Upper lobe of left lung (tissue), 6 donors: ENCODE results near the gene RRP1B. TPM values are rescaled to one million over a fixed set of nuclear protein-coding genes. Genes with fewer than 3 reads are reported as not detected.

Experiments
- ATAC-seq, 2 donors: fragments of 200-7000 bp; cut with Tn5 transposase; one replicate each; pipeline ENCODE4 v1.9.1; 2022; ENCODE audit warnings: mild to moderate bottlenecking in 2 of 2, moderate library complexity in 2 of 2; ENCODE audit not compliant: low FRiP score in 2 of 2
- DNase-seq, 2 donors: peaks; one replicate each; pipeline ENCODE4 v3.0.0-alpha.2; 2019 to 2020
- H3K27ac ChIP-seq, 4 donors: fragments of 200-600 bp; sonication (generic); one replicate each; pipeline ENCODE4 v1.5.1; 2016 to 2019
- H3K27me3 ChIP-seq, 4 donors: fragments of 200-600 bp; sonication (generic); one replicate each; pipeline ENCODE4 v1.5.1; 2017 to 2019
- H3K36me3 ChIP-seq, 4 donors: fragments of 200-600 bp; sonication (generic); one replicate each; pipeline ENCODE4 v1.5.1; 2016 to 2019
- H3K4me1 ChIP-seq, 4 donors: fragments of 200-600 bp; sonication (generic); one replicate each; pipeline ENCODE4 v1.5.1; 2018 to 2019
- H3K4me3 ChIP-seq, 4 donors: fragments of 200-600 bp; sonication (generic); one replicate each; pipeline ENCODE4 v1.5.1; 2017 to 2019; ENCODE audit warnings: mild to moderate bottlenecking in 2 of 4, moderate library complexity in 1 of 4
- H3K9me3 ChIP-seq, 4 donors: fragments of 200-600 bp; sonication (generic); one replicate each; pipeline ENCODE4 v1.5.1; 2018 to 2019
- EP300 ChIP-seq, 4 donors: sonication (generic); formaldehyde crosslinking; IDR thresholded peaks; one replicate each; pipeline ENCODE4 v1.5.1; 2017; ENCODE audit warnings: antibody characterized with exemption in 4 of 4, control low read depth in 2 of 4
- POLR2A ChIP-seq, 4 donors: fragments of 450-650 bp; IDR thresholded peaks; one replicate each; pipeline ENCODE4 v1.5.1; 2016 to 2017; ENCODE audit warnings: antibody characterized with exemption in 4 of 4, mild to moderate bottlenecking in 2 of 4
- POLR2AphosphoS5 ChIP-seq, 2 donors: sonication (generic); formaldehyde crosslinking; IDR thresholded peaks; one replicate each; pipeline ENCODE4 v1.5.1; 2017; ENCODE audit warnings: antibody characterized with exemption in 2 of 2
- WGBS, 2 donors: methylation state at CpG; one replicate each; pipeline ENCODE4 v1.1.5; 2017 to 2018; 5-methylcytosine and 5-hydroxymethylcytosine counted together
- total RNA-seq, 6 donors: library from RNA; depleted of rRNA in 4 of 6; stranded (reverse); fragments of >200 nt in 4 of 6; gene quantifications; one replicate each; pipeline versions ENCODE4 v1.1.0 to v1.2.1, GENCODE V29; 2016 to 2021
- TF ChIP-seq, protein P1 (sequence below), 6 experiments: fragments of 450-650 bp in 4 of 6; fragments of 200-600 bp in 2 of 6; sonication (generic) in 2 of 6; IDR thresholded peaks; one replicate each; pipeline ENCODE4 v1.5.1; 2016 to 2019; ENCODE audit warnings: antibody characterized with exemption in 6 of 6
- donor health status: DM: no; HTN: no; CAD: no; lungs with moderate emphysema.
- donor health status: DM: no; HTN: yes; CAD: no; lungs with severe emphysema.

The RRP1B gene
- total RNA-seq, 6 donors from 2014 or later: 11.5 to 22.8 (median 19.7) TPM

DNA sequence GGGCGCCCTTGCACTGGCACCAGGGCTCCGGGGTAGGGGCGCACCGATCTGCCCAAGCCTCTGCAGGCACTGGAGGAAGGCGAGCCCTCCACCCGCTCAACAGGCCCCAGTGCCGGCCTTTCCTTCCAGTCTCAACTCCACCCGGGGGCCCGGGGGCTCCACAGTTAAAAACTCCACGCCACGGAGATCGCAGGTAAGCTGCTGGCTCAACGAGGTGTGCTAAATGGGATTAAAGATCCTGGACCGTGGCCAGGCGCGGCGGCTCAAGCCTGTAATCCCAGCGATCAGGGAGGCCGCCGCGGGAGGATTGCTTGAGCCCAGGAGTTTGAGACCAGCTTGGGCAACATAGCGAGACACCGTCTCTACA lies 608 bp upstream of the RRP1B start:
- TF ChIP-seq POLR2AphosphoS5 (IDR thresholded peaks at IDR 0.05): no peak
- no peak for TF ChIP-seq POLR2A (IDR thresholded peaks at IDR 0.05)
- TF ChIP-seq, protein P1, sequence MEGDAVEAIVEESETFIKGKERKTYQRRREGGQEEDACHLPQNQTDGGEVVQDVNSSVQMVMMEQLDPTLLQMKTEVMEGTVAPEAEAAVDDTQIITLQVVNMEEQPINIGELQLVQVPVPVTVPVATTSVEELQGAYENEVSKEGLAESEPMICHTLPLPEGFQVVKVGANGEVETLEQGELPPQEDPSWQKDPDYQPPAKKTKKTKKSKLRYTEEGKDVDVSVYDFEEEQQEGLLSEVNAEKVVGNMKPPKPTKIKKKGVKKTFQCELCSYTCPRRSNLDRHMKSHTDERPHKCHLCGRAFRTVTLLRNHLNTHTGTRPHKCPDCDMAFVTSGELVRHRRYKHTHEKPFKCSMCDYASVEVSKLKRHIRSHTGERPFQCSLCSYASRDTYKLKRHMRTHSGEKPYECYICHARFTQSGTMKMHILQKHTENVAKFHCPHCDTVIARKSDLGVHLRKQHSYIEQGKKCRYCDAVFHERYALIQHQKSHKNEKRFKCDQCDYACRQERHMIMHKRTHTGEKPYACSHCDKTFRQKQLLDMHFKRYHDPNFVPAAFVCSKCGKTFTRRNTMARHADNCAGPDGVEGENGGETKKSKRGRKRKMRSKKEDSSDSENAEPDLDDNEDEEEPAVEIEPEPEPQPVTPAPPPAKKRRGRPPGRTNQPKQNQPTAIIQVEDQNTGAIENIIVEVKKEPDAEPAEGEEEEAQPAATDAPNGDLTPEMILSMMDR (IDR thresholded peaks at IDR 0.05): no peak
- TF ChIP-seq EP300 (IDR thresholded peaks at IDR 0.05): no peak
- peak overlapping the region; percentile 86 to 91 (median 88) for H3K27ac ChIP-seq
- WGBS, 2 donors: 86 to 87% methylated on average over 7 to 23 of the region's 23 CpGs
- H3K27me3 ChIP-seq: no peaks in the 10 kb centered on the region
- DNase-seq (peak in 1 of 2 donors; percentile 76), ATAC-seq (no peak)
- no peaks in the 10 kb centered on the region for H3K9me3 ChIP-seq
- H3K4me3 ChIP-seq: peak overlapping the region in 3 of 4 donors; percentile 98 to 100 (median 99)
- H3K4me1 ChIP-seq: peaks cover 23 to 31% (median 27%) of the 10 kb centered on the region in 4 donors
- H3K36me3 ChIP-seq: peaks cover 0 to 22% (median 5%) of the 10 kb centered on the region in 4 donors

DNA sequence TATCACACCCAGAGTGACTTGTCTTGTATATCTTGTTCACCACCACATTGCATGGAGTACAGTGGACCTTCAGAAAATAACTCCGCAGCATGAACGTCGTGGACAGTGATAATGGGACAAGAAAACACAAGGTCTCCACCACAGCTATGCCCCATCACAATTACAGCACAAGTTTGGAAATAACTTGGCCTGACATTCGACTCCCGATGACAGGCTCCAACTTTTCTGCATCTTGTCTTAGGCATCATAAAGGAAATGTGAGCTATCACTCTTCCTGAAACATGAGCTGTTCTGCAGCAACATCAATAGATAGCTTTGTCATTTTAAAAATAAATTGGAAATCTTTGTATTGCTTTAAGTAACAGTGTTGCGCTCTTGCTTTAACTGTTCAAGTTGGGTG lies 2.9 kb downstream of the RRP1B start:
- H3K4me3 ChIP-seq: no peak overlapping the region
- DNase-seq (no peak), ATAC-seq (no peak)
- no peak overlapping the region for H3K27ac ChIP-seq
- H3K27me3 ChIP-seq: no peaks in the 10 kb centered on the region
- H3K4me1 ChIP-seq: peaks cover 23 to 37% (median 30%) of the 10 kb centered on the region in 4 donors
- TF ChIP-seq POLR2AphosphoS5 (IDR thresholded peaks at IDR 0.05) (no peak), EP300 (IDR thresholded peaks at IDR 0.05) (no peak), POLR2A (IDR thresholded peaks at IDR 0.05) (no peak)
- TF ChIP-seq, protein P1 (IDR thresholded peaks at IDR 0.05): no peak
- no peaks in the 10 kb centered on the region for H3K9me3 ChIP-seq
- peaks cover 0 to 41% (median 7%) of the 10 kb centered on the region in 4 donors for H3K36me3 ChIP-seq
- WGBS, 2 donors: 67 to 78% methylated on average over 6 of the region's 6 CpGs

DNA sequence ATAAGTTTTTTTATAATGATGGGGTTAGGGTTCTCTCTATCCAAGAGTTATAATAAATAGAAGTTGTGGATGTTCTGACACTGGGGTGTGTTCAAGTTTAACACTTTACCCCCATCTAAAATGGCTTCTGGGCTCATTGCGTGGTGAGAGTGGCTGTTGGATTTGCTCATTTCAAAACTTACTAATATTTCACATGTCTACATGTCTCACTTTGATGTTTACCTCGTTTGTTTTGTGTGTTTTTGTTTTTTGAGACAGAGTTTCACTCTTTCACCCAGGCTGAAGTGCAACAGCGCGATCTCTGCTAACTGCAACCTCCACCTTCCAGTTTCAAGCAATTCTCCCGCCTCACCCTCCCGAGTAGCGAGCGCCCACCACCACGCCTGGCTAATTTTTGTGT lies 3.7 kb downstream of the RRP1B start:
- TF ChIP-seq POLR2AphosphoS5 (IDR thresholded peaks at IDR 0.05): no peak
- Histone ChIP-seq H3K9me3 (no peaks in the 10 kb centered on the region), H3K27me3 (no peaks in the 10 kb centered on the region), H3K36me3 (peaks cover 0 to 41% (median 7%) of the 10 kb centered on the region in 4 donors), H3K27ac (no peak overlapping the region), H3K4me3 (no peak overlapping the region), H3K4me1 (peaks cover 20 to 31% (median 27%) of the 10 kb centered on the region in 4 donors)
- DNase-seq: no peak
- ATAC-seq: no peak
- WGBS, 2 donors: 87% methylated on average over 9 of the region's 9 CpGs

- Histone ChIP-seq H3K36me3 (peaks cover 0 to 41% (median 7%) of the 10 kb centered on the region in 4 donors), H3K4me3 (no peak overlapping the region), H3K27me3 (no peaks in the 10 kb centered on the region), H3K9me3 (no peaks in the 10 kb centered on the region), H3K4me1 (peaks cover 14 to 23% (median 19%) of the 10 kb centered on the region in 4 donors), H3K27ac (no peak overlapping the region)
- 37 to 55% methylated on average over 4 of the region's 4 CpGs for WGBS, 2 donors
- no peak for DNase-seq
- no peak for TF ChIP-seq EP300 (IDR thresholded peaks at IDR 0.05)
- no peak for ATAC-seq
Measured at GRCh38 chr21:43664358-43664757, 5.0 kb downstream of the RRP1B start.

DNA sequence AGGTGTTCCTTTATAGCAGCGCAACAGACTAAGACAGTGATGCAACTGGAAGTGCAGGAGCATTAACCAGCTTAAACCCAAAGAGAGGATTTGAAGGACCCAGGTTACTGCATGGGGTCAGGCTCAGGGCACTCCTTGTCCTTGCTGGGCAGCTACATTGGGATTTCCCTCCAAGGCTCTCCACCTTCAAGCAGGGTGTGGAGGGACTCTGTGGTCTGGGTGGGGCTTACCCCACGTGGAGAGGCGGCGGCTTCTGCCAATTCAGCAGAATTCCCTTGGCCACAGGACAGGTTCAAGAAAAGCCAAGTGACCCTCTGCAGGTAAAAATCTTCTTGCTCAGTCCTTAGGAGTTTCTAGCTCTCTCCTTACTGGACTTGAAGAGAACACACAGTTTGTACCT lies 6.5 kb downstream of the RRP1B start:
- H3K27me3 ChIP-seq: no peaks in the 10 kb centered on the region
- WGBS, 2 donors: 86 to 87% methylated on average over 1 to 4 of the region's 4 CpGs
- peaks cover 5 to 14% (median 8%) of the 10 kb centered on the region in 4 donors for H3K4me1 ChIP-seq
- no peak for TF ChIP-seq POLR2A (IDR thresholded peaks at IDR 0.05)
- TF ChIP-seq EP300 (IDR thresholded peaks at IDR 0.05): no peak
- TF ChIP-seq, protein P1 (IDR thresholded peaks at IDR 0.05): no peak
- no peak for TF ChIP-seq POLR2AphosphoS5 (IDR thresholded peaks at IDR 0.05)
- peak in 1 of 2 donors; percentile 67 for ATAC-seq
- peak in 1 of 2 donors; percentile 48 for DNase-seq
- H3K4me3 ChIP-seq: no peak overlapping the region
- H3K36me3 ChIP-seq: peaks cover 6 to 53% (median 16%) of the 10 kb centered on the region in 4 donors
- no peak overlapping the region for H3K27ac ChIP-seq
- H3K9me3 ChIP-seq: no peaks in the 10 kb centered on the region

GRCh38 chr21:43667191-43667904 lies 8.0 kb downstream of the RRP1B start:
- Histone ChIP-seq H3K9me3 (no peaks in the 10 kb centered on the region), H3K27me3 (no peaks in the 10 kb centered on the region), H3K4me1 (peaks cover 0 to 9% (median 3%) of the 10 kb centered on the region in 4 donors), H3K27ac (no peak overlapping the region), H3K36me3 (peaks cover 7 to 60% (median 18%) of the 10 kb centered on the region in 4 donors), H3K4me3 (no peak overlapping the region)
- TF ChIP-seq, protein P1 (IDR thresholded peaks at IDR 0.05): no peak
- TF ChIP-seq POLR2A (IDR thresholded peaks at IDR 0.05): no peak
- no peak for TF ChIP-seq POLR2AphosphoS5 (IDR thresholded peaks at IDR 0.05)
- no peak for TF ChIP-seq EP300 (IDR thresholded peaks at IDR 0.05)
- DNase-seq (no peak), ATAC-seq (no peak)
- 88 to 92% methylated on average over 7 of the region's 7 CpGs for WGBS, 2 donors
